Peyer's patch (tissue), 4 donors: Measurements from ENCODE around the gene ADRA2A.

Source experiments
- POLR2A ChIP-seq, 2 donors: fragments of 450-650 bp; IDR thresholded peaks; one replicate each; pipeline ENCODE4 v1.5.1; 2017; ENCODE audit warnings: antibody characterized with exemption in 2 of 2, mild to moderate bottlenecking in 2 of 2, moderate library complexity in 2 of 2
- TF ChIP-seq, protein P1 (sequence below), 6 experiments: fragments of 450-650 bp in 4 of 6; fragments of 200-600 bp in 2 of 6; sonication (generic) in 1 of 6; IDR thresholded peaks; one replicate each; pipeline ENCODE4 v1.5.1; 2017 to 2019; ENCODE audit warnings: antibody characterized with exemption in 6 of 6, mild to moderate bottlenecking in 3 of 6, moderate library complexity in 1 of 6

DNA sequence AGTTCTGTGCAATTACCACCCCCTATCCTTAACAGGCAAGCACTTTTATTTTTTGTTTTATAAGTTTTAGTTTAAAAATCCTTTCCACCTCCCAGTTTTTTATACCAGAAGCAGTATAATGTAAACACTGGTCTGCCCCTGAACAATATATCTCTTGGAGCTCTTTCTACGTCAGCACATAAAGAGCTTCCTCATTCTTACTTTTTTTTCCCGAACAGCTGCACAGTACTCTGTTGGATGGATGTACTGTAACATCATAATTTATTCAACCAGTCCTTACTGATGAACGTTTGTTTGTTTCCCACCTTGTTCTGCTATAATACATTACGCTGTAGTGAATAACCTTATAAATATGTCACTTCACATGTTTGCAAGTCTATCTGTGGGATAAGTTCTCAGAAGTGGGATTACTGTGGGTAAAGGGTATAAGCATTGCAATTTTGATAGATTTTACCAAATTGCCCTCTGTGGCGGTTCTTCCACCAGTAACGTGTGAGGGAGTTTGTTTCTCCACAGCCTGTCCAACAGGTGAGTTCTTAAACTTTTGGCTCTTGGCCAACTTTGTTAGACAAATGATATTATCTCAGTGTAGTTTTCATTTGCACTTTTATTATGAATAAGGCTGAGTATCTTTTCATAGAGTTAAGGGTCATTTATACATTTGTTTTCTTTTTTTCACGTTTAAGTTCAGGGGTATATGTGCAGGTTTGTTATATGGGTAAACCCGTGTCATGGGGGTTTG, 32.8 kb downstream of the ADRA2A start:
- TF ChIP-seq, protein P1, sequence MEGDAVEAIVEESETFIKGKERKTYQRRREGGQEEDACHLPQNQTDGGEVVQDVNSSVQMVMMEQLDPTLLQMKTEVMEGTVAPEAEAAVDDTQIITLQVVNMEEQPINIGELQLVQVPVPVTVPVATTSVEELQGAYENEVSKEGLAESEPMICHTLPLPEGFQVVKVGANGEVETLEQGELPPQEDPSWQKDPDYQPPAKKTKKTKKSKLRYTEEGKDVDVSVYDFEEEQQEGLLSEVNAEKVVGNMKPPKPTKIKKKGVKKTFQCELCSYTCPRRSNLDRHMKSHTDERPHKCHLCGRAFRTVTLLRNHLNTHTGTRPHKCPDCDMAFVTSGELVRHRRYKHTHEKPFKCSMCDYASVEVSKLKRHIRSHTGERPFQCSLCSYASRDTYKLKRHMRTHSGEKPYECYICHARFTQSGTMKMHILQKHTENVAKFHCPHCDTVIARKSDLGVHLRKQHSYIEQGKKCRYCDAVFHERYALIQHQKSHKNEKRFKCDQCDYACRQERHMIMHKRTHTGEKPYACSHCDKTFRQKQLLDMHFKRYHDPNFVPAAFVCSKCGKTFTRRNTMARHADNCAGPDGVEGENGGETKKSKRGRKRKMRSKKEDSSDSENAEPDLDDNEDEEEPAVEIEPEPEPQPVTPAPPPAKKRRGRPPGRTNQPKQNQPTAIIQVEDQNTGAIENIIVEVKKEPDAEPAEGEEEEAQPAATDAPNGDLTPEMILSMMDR (IDR thresholded peaks at IDR 0.05): no peak
- no peak for TF ChIP-seq POLR2A (IDR thresholded peaks at IDR 0.05)
